K562 (cell line): ENCODE results near the gene ARHGDIA.

ENCODE experiments used
- HDGF ChIP-seq: fragments of 450-650 bp; IDR thresholded peaks from 2 replicates; pipeline ENCODE4 v1.6.1; 2016
- ILK ChIP-seq: fragments of 450-650 bp; IDR thresholded peaks from 2 replicates; pipeline ENCODE4 v1.6.1; 2016; ENCODE audit warnings: missing genetic modification characterization, low read depth, mild to moderate bottlenecking, missing compliant biosample characterization, moderate library complexity, borderline replicate concordance
- JUNB ChIP-seq: fragments of 450-650 bp; formaldehyde crosslinking; conservative IDR thresholded peaks from 2 replicates; pipeline ENCODE4 v1.4.0; 2020; ENCODE audit warnings: mild to moderate bottlenecking
- MAFK ChIP-seq: IDR thresholded peaks from 2 replicates; pipeline ENCODE4 v1.6.1; 2011; ENCODE audit warnings: low read length, improper control_type of control experiment
- POLR2A ChIP-seq: fragments of 450-650 bp; conservative IDR thresholded peaks from 2 replicates; pipeline ENCODE4 v1.6.1; 2016
- POLR2AphosphoS5 ChIP-seq: IDR thresholded peaks from 2 replicates; pipeline ENCODE4 v1.6.1; 2011; ENCODE audit warnings: mild to moderate bottlenecking, low read depth, low read length, moderate library complexity; ENCODE audit not compliant: control insufficient read depth, insufficient read depth
- RCOR1 ChIP-seq, 2 experiments: IDR thresholded peaks; 2 replicates each; pipeline ENCODE4 v1.6.1; 2012; ENCODE audit warnings: low read depth in 2 of 2, low read length in 2 of 2, borderline replicate concordance in 1 of 2, improper control_type of control experiment in 1 of 2
- RHOXF2B ChIP-seq: fragments of 250-450 bp; sonication (Bioruptor Pico); conservative IDR thresholded peaks from 2 replicates; pipeline ENCODE4 v1.5.1; 2021
- SMARCC2 ChIP-seq: fragments of 450-650 bp; IDR thresholded peaks from 2 replicates; pipeline ENCODE4 v1.6.1; 2017; ENCODE audit warnings: antibody characterized with exemption, moderate library complexity, mild to moderate bottlenecking, low read depth
- TBP ChIP-seq: optimal IDR thresholded peaks from 2 replicates; pipeline ENCODE3; 2011; ENCODE audit warnings: low read depth, low read length, improper control_type of control experiment
- ZBED1 ChIP-seq: IDR thresholded peaks from 2 replicates; pipeline ENCODE4 v1.6.1; 2014
- ZNF143 ChIP-seq: sonication (generic); formaldehyde crosslinking; IDR thresholded peaks from 2 replicates; pipeline ENCODE4 v1.9.0; 2022; ENCODE audit warnings: mild to moderate bottlenecking, missing genetic modification reagents
- ZNF589 ChIP-seq: fragments of 200-800 bp; sonication (Bioruptor generic); IDR thresholded peaks from 2 replicates; pipeline ENCODE4 v1.6.1; 2016; ENCODE audit warnings: low read depth, missing genetic modification characterization, missing compliant biosample characterization
- TF ChIP-seq, protein P1 (sequence below), 3 experiments: IDR thresholded peaks in 2 of 3; conservative IDR thresholded peaks in 1 of 3; 2 replicates each; pipeline ENCODE4 v1.5.1; 2011 to 2012; ENCODE audit warnings: low read length in 3 of 3, mild to moderate bottlenecking in 3 of 3, control low read depth in 2 of 3, improper control_type of control experiment in 1 of 3, inconsistent platforms in 1 of 3, low read depth in 1 of 3, mixed read lengths in 1 of 3, moderate library complexity in 1 of 3; ENCODE audit not compliant: insufficient read depth in 2 of 3

- TF ChIP-seq, protein P1, sequence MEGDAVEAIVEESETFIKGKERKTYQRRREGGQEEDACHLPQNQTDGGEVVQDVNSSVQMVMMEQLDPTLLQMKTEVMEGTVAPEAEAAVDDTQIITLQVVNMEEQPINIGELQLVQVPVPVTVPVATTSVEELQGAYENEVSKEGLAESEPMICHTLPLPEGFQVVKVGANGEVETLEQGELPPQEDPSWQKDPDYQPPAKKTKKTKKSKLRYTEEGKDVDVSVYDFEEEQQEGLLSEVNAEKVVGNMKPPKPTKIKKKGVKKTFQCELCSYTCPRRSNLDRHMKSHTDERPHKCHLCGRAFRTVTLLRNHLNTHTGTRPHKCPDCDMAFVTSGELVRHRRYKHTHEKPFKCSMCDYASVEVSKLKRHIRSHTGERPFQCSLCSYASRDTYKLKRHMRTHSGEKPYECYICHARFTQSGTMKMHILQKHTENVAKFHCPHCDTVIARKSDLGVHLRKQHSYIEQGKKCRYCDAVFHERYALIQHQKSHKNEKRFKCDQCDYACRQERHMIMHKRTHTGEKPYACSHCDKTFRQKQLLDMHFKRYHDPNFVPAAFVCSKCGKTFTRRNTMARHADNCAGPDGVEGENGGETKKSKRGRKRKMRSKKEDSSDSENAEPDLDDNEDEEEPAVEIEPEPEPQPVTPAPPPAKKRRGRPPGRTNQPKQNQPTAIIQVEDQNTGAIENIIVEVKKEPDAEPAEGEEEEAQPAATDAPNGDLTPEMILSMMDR (IDR thresholded peaks at IDR 0.05 in 2 of 3, conservative IDR thresholded peaks at IDR 0.05 in 1 of 3; ENCODE audit: insufficient read depth in 2 of 3, low read depth in 1 of 3, low read length in 3 of 3): no peak
- TF ChIP-seq SMARCC2 (no peak), ILK (tag) (no peak), RHOXF2B (CRISPR knock-in tag) (no peak), POLR2AphosphoS5 (no peak), POLR2A (no peak), MAFK (no peak), ZBED1 (no peak), TBP (no peak), ZNF143 (CRISPR knock-in tag) (no peak), ZNF589 (no peak), RCOR1 (IDR thresholded peaks at IDR 0.05; ENCODE audit: borderline replicate concordance in 1 of 2, low read depth in 2 of 2, low read length in 2 of 2) (no peak), HDGF (no peak), JUNB (CRISPR knock-in tag) (no peak)
Observed at GRCh38 chr17:81905993-81906392, 34.9 kb upstream of the ARHGDIA start.
